LNCaP clone FGC (cell line): ENCODE measurements around the gene GPR173.

Experiments used
- DNase-seq: peaks from one replicate; pipeline ENCODE4 v3.0.0-alpha.2; 2011; ENCODE audit warnings: low read depth
- H3K4me3 ChIP-seq: 2 replicates; pipeline ENCODE4 v1.5.1; 2011; ENCODE audit warnings: mild to moderate bottlenecking, low read depth, low read length, control low read depth
- TF ChIP-seq, protein P1 (sequence below): IDR thresholded peaks from 2 replicates; pipeline ENCODE4 v1.5.1; 2012; ENCODE audit warnings: mild to moderate bottlenecking; ENCODE audit not compliant: control insufficient read depth, insufficient read depth; ENCODE audit errors: extremely low read depth

The GPR173 gene

GRCh38 chrX:53088136-53088974 lies 39.8 kb downstream of the GPR173 start:
- DNase-seq, result peak; percentile 52
- TF ChIP-seq, protein P1, sequence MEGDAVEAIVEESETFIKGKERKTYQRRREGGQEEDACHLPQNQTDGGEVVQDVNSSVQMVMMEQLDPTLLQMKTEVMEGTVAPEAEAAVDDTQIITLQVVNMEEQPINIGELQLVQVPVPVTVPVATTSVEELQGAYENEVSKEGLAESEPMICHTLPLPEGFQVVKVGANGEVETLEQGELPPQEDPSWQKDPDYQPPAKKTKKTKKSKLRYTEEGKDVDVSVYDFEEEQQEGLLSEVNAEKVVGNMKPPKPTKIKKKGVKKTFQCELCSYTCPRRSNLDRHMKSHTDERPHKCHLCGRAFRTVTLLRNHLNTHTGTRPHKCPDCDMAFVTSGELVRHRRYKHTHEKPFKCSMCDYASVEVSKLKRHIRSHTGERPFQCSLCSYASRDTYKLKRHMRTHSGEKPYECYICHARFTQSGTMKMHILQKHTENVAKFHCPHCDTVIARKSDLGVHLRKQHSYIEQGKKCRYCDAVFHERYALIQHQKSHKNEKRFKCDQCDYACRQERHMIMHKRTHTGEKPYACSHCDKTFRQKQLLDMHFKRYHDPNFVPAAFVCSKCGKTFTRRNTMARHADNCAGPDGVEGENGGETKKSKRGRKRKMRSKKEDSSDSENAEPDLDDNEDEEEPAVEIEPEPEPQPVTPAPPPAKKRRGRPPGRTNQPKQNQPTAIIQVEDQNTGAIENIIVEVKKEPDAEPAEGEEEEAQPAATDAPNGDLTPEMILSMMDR, result no peak
- peak overlapping the region; percentile 45 for H3K4me3 ChIP-seq

DNA sequence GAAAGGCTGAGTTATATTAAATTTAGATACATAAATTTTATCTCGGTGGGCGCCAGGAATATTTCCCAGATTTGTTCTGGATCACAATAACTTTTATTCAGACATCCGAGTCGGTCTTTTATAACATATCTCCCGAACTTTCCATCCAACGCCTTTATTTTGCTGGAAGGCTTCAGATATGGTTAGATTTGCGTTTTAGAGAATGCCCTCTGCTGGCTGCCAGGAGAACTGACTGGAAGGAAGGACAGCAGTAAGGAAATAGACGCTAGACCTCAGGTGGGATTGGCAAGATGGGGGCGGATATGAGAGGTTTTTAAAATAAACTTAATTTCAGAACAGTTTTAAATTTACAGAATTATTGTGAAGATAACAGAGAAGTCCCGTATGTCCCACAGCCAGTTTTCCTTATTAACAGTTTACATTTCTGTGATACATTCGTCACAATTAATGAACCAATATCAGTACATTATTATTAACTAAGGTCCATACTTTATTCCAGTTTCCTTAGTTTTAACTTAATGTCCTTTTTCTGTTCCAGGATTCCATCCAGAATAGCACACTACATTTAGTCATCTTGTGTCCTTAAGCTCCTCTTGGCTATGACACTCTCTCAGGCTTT lies 40.7 kb downstream of the GPR173 start:
- TF ChIP-seq, protein P1, result peak; percentile 54
- no peak overlapping the region; the same call in 1 of the 2 replicates for H3K4me3 ChIP-seq
- DNase-seq, result no peak

- TF ChIP-seq, protein P1, result no peak
These were observed 41.3 kb downstream of the GPR173 start for GRCh38 chrX:53089925-53090324.

DNA sequence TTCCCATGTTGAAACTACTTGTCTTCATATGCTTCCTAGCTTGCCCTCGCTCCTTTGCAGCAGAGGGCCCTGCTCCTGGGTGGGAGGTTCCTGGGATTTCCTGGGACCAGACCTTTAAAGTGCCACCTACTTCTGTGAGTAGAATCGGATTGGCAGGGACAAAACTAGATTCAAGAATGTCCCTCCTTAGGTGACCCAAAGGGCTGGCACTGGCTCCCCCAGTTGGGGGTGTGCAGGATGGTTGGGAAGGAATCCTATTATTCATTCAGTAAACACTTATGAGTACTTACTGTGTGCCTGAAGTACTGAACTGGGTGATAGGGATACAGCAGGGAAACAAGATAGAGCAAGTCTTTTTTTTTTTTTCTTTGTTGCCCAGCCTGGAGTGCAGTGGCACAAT lies 42.8 kb downstream of the GPR173 start:
- TF ChIP-seq, protein P1, result no peak
- no peak for DNase-seq
- H3K4me3 ChIP-seq, result no peak overlapping the region

More at GRCh38 chrX:53089925-53090324, 41.3 kb downstream of the GPR173 start:
- no peak for DNase-seq
- no peak overlapping the region for H3K4me3 ChIP-seq

GRCh38 chrX:53093177-53093655 lies 44.6 kb downstream of the GPR173 start:
- H3K4me3 ChIP-seq, result peak overlapping the region; percentile 85
- TF ChIP-seq, protein P1, result peak; percentile 57
- no peak for DNase-seq

DNA sequence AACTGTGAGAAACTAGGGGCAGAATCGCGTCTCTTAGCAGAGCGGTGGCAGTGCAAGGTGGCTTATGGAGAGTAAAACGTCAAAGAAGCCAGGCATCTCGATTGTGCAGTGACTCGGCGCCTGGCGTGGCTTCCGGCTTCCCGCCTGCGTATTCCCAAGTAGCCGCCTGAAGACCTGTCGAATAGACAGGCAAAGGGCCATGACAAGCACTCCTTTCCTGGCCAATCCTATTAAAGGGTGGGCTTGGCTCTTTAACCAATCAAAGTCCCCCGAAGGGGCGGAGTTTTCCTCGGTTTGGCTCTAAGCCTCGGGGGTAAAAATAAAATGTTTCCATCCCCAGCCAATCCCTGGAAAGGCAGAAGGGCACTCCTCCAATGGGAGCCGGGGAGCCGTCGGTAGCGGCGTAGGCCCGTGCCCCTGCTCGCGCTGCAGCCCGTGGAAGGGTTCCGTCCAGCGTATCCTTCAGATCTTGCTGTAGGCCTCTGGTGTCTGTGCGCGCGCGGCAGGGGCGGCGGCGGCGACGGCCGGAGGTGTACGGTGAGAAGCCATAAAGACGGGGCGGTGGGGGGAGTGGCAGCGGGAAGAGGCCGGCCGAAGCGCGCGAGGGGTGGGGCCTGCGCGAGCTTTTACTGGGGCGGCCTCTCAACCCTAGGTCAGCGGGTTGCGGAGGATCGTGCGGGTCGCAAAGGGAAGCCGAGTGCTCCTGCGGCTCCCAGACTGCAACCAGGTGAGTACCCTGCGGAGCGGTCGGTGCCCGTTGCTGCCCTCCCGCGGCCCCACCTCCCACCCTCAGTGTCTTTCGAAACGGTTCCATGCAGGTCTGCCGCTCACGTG lies 45.4 kb downstream of the GPR173 start, which contains the start of gene KANTR:
Gene KANTR (plus strand): TSS at position 395 of the 834 bp plus-strand sequence. CDS start 30,131 bp downstream, outside the sequence.
- TF ChIP-seq, protein P1, result 0 out of 2 replicates have a peak, but pooled peaks have one; percentile 4
- DNase-seq, result peak; percentile 86
- H3K4me3 ChIP-seq, result peak within 1 kb of the TSS; percentile 85
